Parathyroid adenoma (tissue), 2 donors: ENCODE data around the gene ZNF296.

Source experiments
- H2AFZ ChIP-seq: fragments of 300-600 bp; sonication (generic); one replicate; pipeline ENCODE4 v1.7.0; 2017; ENCODE audit warnings: antibody characterized with exemption, mild to moderate bottlenecking
- H3K27ac ChIP-seq: fragments of 300-600 bp; sonication (generic); one replicate; pipeline ENCODE4 v1.7.0; 2017
- H3K27me3 ChIP-seq: fragments of 300-600 bp; sonication (generic); one replicate; pipeline ENCODE4 v1.7.0; 2017; ENCODE audit warnings: low read length; ENCODE audit not compliant: control insufficient read depth, insufficient read depth
- H3K36me3 ChIP-seq: fragments of 300-600 bp; sonication (generic); one replicate; pipeline ENCODE4 v1.7.0; 2017; ENCODE audit warnings: low read length; ENCODE audit not compliant: control insufficient read depth, insufficient read depth
- H3K4me1 ChIP-seq: fragments of 300-600 bp; sonication (generic); one replicate; pipeline ENCODE4 v1.7.0; 2017; ENCODE audit warnings: control low read depth
- H3K4me2 ChIP-seq: fragments of 300-600 bp; sonication (generic); one replicate; pipeline ENCODE4 v1.7.0; 2017; ENCODE audit warnings: low read length
- H3K4me3 ChIP-seq: fragments of 300-600 bp; sonication (generic); one replicate; pipeline ENCODE4 v1.7.0; 2017; ENCODE audit warnings: low read depth, low read length
- H3K79me2 ChIP-seq: fragments of 300-600 bp; sonication (generic); one replicate; pipeline ENCODE4 v1.7.0; 2017; ENCODE audit warnings: control low read depth
- H3K9ac ChIP-seq: fragments of 300-600 bp; sonication (generic); one replicate; pipeline ENCODE4 v1.7.0; 2017; ENCODE audit warnings: mild to moderate bottlenecking
- H3K9me3 ChIP-seq: fragments of 300-600 bp; sonication (generic); one replicate; pipeline ENCODE4 v1.7.0; 2017; ENCODE audit warnings: low read length; ENCODE audit not compliant: control insufficient read depth
- TF ChIP-seq, protein P1 (sequence below): fragments of 300-600 bp; sonication (generic); IDR thresholded peaks from one replicate; pipeline ENCODE4 v1.7.0; 2017; ENCODE audit warnings: antibody characterized with exemption, mild to moderate bottlenecking
- donor health status: primary hyperparathyroidism.

Gene ZNF296

DNA sequence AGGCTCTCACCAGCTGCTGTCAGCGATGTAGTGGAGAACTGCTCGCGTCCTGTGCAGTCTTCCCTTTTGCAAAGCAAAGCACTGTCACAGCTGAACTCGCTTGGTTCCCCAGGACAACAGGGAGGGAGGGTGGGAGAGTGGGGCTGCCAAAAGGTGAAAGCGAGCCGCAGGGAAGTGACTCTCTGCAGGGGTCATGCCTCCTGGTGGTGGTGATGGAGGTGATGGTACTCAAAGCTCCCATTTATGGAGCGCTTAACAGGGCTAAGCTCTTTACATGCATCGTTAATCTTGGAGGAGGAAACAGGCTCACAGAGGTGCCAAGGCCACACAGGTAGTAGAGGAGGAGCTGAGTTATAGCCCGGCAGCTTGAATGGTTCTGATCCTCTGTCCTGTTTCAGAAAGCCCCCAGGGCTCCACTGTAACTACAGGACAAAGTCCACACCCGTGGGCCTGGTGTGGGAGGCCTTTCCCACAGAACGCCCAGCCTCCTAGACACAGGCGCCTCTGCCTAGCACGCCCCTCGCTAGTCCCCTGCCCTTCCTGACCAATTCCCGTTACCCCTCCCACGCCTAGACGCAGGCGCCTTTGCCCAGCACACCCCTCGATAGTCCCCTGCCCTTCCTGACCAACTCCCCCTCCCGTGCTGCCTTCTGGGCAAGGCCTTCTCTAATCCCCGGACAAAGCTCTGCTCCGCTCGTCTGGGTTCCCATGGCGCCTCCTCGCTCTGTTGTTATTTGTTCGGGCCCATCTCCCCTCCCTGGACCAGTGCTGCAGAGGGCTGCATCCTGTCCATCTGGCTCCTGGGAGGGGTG, 27.4 kb upstream of the ZNF296 start:
- TF ChIP-seq, protein P1, sequence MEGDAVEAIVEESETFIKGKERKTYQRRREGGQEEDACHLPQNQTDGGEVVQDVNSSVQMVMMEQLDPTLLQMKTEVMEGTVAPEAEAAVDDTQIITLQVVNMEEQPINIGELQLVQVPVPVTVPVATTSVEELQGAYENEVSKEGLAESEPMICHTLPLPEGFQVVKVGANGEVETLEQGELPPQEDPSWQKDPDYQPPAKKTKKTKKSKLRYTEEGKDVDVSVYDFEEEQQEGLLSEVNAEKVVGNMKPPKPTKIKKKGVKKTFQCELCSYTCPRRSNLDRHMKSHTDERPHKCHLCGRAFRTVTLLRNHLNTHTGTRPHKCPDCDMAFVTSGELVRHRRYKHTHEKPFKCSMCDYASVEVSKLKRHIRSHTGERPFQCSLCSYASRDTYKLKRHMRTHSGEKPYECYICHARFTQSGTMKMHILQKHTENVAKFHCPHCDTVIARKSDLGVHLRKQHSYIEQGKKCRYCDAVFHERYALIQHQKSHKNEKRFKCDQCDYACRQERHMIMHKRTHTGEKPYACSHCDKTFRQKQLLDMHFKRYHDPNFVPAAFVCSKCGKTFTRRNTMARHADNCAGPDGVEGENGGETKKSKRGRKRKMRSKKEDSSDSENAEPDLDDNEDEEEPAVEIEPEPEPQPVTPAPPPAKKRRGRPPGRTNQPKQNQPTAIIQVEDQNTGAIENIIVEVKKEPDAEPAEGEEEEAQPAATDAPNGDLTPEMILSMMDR, result no peak
- H3K27me3 ChIP-seq, result no peaks in the 10 kb centered on the region
- H3K27ac ChIP-seq, result no peak overlapping the region
- H3K9me3 ChIP-seq, result no peaks in the 10 kb centered on the region
- H3K4me1 ChIP-seq, result peaks cover 26% of the 10 kb centered on the region
- no peak overlapping the region for H2AFZ ChIP-seq
- H3K4me3 ChIP-seq, result no peak overlapping the region
- H3K79me2 ChIP-seq, result peaks cover 85% of the 10 kb centered on the region
- no peak overlapping the region for H3K9ac ChIP-seq
- H3K4me2 ChIP-seq, result no peak overlapping the region
- no peaks in the 10 kb centered on the region for H3K36me3 ChIP-seq

DNA sequence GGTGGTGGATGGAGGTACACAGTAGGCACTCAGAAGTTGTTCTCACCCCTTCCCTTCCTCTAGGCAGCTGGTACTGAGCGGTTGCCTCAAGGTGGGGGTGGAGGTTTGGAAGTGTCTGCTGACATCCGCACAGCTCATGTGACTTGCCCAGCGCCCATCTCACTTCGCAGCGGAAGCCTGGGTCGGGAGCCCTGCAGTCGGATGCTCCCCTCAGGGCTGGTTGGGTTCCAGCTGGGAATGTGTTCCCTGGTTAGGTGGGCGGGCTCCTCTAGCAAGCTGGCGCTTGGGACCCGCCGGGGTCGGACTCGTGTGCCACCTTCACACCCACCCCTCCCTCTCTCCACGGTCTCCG, 26.9 kb upstream of the ZNF296 start:
- Histone ChIP-seq H3K36me3 (no peaks in the 10 kb centered on the region), H3K27me3 (no peaks in the 10 kb centered on the region), H3K9me3 (no peaks in the 10 kb centered on the region), H3K9ac (no peak overlapping the region), H3K27ac (no peak overlapping the region), H3K4me3 (no peak overlapping the region), H3K4me1 (peaks cover 32% of the 10 kb centered on the region), H2AFZ (no peak overlapping the region), H3K4me2 (peak overlapping the region; percentile 51), H3K79me2 (peaks cover 84% of the 10 kb centered on the region)
- TF ChIP-seq, protein P1, result no peak

DNA sequence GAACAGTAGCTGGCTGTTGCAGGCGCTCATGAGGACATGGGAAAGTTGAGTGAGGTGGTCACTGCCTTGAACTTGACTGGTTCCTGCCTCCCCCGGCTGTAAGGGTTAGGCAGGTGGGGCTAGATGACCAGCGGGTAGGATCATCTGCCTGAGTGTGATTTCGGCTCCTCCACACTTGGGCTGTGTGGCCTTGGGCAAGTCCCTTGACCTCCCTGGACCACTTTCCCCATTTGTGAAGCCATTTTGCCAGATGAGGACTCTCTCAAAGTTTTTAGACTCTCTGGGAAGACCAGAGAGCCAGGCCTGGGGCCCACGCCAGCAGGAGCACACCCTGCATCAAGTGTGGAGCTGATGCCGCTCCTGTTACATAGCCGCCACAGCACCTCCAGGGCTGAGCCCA, 26.2 kb upstream of the ZNF296 start:
- TF ChIP-seq, protein P1, result no peak
- H3K4me2 ChIP-seq, result no peak overlapping the region
- peaks cover 38% of the 10 kb centered on the region for H3K4me1 ChIP-seq
- H3K9me3 ChIP-seq, result no peaks in the 10 kb centered on the region
- no peak overlapping the region for H3K9ac ChIP-seq
- peaks cover 83% of the 10 kb centered on the region for H3K79me2 ChIP-seq
- H3K4me3 ChIP-seq, result no peak overlapping the region
- H3K27me3 ChIP-seq, result no peaks in the 10 kb centered on the region
- no peak overlapping the region for H3K27ac ChIP-seq
- no peak overlapping the region for H2AFZ ChIP-seq
- H3K36me3 ChIP-seq, result no peaks in the 10 kb centered on the region

DNA sequence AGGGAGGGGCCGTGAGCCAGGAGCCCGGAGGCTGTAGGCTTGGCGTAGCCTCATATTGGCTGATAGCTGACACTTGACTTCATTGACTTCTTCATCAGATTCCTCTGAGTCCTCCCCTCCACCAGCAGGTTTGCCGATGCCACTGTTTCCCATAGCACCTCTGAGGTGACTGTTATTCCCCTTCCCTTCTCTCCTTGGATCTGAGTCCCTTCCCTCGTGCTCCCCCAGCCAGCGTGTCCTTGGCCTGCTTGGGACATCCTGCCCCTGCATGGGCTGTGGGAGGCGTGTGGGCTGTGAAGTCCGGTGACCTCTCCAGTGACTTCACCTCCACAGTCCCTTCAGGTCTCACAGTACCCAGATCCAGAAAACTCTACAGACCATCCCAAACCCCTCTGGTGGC, 25.5 kb upstream of the ZNF296 start:
- no peak overlapping the region for H2AFZ ChIP-seq
- no peaks in the 10 kb centered on the region for H3K27me3 ChIP-seq
- H3K27ac ChIP-seq, result no peak overlapping the region
- H3K36me3 ChIP-seq, result no peaks in the 10 kb centered on the region
- H3K4me2 ChIP-seq, result no peak overlapping the region
- TF ChIP-seq, protein P1, result no peak
- H3K79me2 ChIP-seq, result peaks cover 83% of the 10 kb centered on the region
- H3K9ac ChIP-seq, result no peak overlapping the region
- H3K4me3 ChIP-seq, result no peak overlapping the region
- peaks cover 41% of the 10 kb centered on the region for H3K4me1 ChIP-seq
- H3K9me3 ChIP-seq, result no peaks in the 10 kb centered on the region

DNA sequence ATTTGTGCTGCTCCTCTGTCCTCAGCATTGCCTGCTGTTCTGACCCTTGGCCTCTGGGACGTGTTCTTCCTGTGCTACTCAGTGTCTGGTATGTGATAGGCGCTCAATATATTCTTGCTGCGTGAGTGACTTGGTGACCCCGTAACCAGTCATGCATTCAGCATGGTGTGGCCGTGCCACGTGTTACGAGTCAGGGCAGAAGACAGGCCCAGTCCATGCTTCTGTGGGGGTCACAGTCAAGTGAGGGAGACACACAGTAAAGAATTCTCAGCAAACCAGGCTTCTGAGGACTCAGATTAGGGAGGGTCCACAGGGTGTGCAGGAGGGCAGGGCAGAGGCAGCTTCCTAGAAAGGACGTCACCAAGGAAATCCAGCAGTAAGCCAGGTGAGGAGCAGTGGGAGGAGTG, 24.6 kb upstream of the ZNF296 start:
- TF ChIP-seq, protein P1, result no peak
- H2AFZ ChIP-seq, result no peak overlapping the region
- H3K27me3 ChIP-seq, result no peaks in the 10 kb centered on the region
- no peaks in the 10 kb centered on the region for H3K36me3 ChIP-seq
- H3K79me2 ChIP-seq, result peaks cover 88% of the 10 kb centered on the region
- H3K4me3 ChIP-seq, result no peak overlapping the region
- H3K4me1 ChIP-seq, result peaks cover 48% of the 10 kb centered on the region
- H3K9me3 ChIP-seq, result no peaks in the 10 kb centered on the region
- no peak overlapping the region for H3K4me2 ChIP-seq
- no peak overlapping the region for H3K9ac ChIP-seq
- H3K27ac ChIP-seq, result no peak overlapping the region
